Raji (cell line): ENCODE results near the gene KEAP1.

Experiments
- POLR2A ChIP-seq: IDR thresholded peaks from 2 replicates; pipeline ENCODE4 v1.6.1; 2011; ENCODE audit warnings: low read depth, low read length, control low read depth; ENCODE audit not compliant: insufficient read depth

Gene KEAP1

GRCh38 chr19:10503002-10503789 lies at the start of gene KEAP1:
Gene KEAP1 (minus strand): TSS chr19:10503356. CDS start chr19:10500033, 3,323 bp downstream.
- no peak for TF ChIP-seq POLR2A

- 0 out of 2 replicates have a peak, but pooled peaks have one; percentile 13 for TF ChIP-seq POLR2A
Measured at GRCh38 chr19:10552510-10553053, 49.4 kb upstream of the KEAP1 start.

GRCh38 chr19:10551698-10552301 lies 48.6 kb upstream of the KEAP1 start:
- peak; percentile 26; the same call in 1 of the 2 replicates for TF ChIP-seq POLR2A

- no peak for TF ChIP-seq POLR2A
Measured at GRCh38 chr19:10550336-10550735, 47.2 kb upstream of the KEAP1 start.

- no peak for TF ChIP-seq POLR2A
Measured at GRCh38 chr19:10549733-10550132, 46.6 kb upstream of the KEAP1 start.

- no peak for TF ChIP-seq POLR2A
Measured at GRCh38 chr19:10548746-10549276, 45.7 kb upstream of the KEAP1 start.

- no peak for TF ChIP-seq POLR2A
Measured at GRCh38 chr19:10546817-10547216, 43.7 kb upstream of the KEAP1 start.

- no peak for TF ChIP-seq POLR2A
Measured at GRCh38 chr19:10544753-10545251, 41.6 kb upstream of the KEAP1 start.

- TF ChIP-seq POLR2A = no peak; the same call in 1 of the 2 replicates
Measured at GRCh38 chr19:10544242-10544752, 41.1 kb upstream of the KEAP1 start.

GRCh38 chr19:10543420-10544241 lies 40.5 kb upstream of the KEAP1 start, which contains the start of gene ATG4D:
Gene ATG4D (plus strand): TSS chr19:10543904. CDS start chr19:10544091, 187 bp downstream.
- peak; percentile 71 for TF ChIP-seq POLR2A

GRCh38 chr19:10543059-10543419 lies 39.9 kb upstream of the KEAP1 start:
- TF ChIP-seq POLR2A = no peak

- TF ChIP-seq POLR2A = no peak
Measured at GRCh38 chr19:10538204-10538983, 35.2 kb upstream of the KEAP1 start.

GRCh38 chr19:10537668-10538067 lies 34.5 kb upstream of the KEAP1 start:
- TF ChIP-seq POLR2A = no peak

- TF ChIP-seq POLR2A = no peak
Measured at GRCh38 chr19:10535613-10536012, 32.5 kb upstream of the KEAP1 start.
